BJ (cell line): ENCODE results near the gene WDR37. TPM values are rescaled to one million over a fixed set of nuclear protein-coding genes. Genes with fewer than 3 reads are reported as not detected.

Source experiments
- CTCF ChIA-PET: fragments of 350-600 bp; formaldehyde crosslinking; extraction: SDS; loops from one replicate; lab custom pipeline; 2021; ENCODE audit warnings: antibody characterized with exemption, inconsistent platforms; lab: Yijun Ruan, JAX
- POLR2A ChIA-PET: fragments of 300-600 bp; sonication (Branson Sonifier 250); formaldehyde crosslinking; extraction: SDS; loops from one replicate; lab custom pipeline; 2021; ENCODE audit warnings: antibody characterized with exemption; lab: Charles Lee
- DNase-seq: peaks from one replicate; pipeline ENCODE4 v3.0.0-alpha.2; 2011; ENCODE audit warnings: low read depth
- H3K27me3 ChIP-seq: 2 replicates; pipeline ENCODE4 v1.6.0; 2011; ENCODE audit warnings: low read length; ENCODE audit not compliant: control insufficient read depth, insufficient read depth
- H3K36me3 ChIP-seq: 2 replicates; pipeline ENCODE4 v1.5.1; 2011; ENCODE audit warnings: low read length; ENCODE audit not compliant: control insufficient read depth, insufficient read depth
- H3K4me3 ChIP-seq: 2 replicates; pipeline ENCODE4 v1.5.1; 2011; ENCODE audit warnings: low read depth, mild to moderate bottlenecking, control low read depth, low read length
- CTCF ChIP-seq: IDR thresholded peaks from 2 replicates; pipeline ENCODE4 v1.5.1; 2011; ENCODE audit warnings: low read depth, mild to moderate bottlenecking, control low read depth, inconsistent platforms, low read length, moderate library complexity; ENCODE audit not compliant: insufficient read depth
- polyA plus RNA-seq: library from polyadenylated mRNA; depleted of rRNA; stranded (reverse); fragments of >200 nt; gene quantifications from 2 replicates; pipeline ENCODE4 v1.2.3, GENCODE V29; 2011

The WDR37 gene
- polyA plus RNA-seq, 1 experiment, result 12.7 TPM

- no peak overlapping the region for H3K4me3 ChIP-seq
- TF ChIP-seq CTCF, result no peak
- DNase-seq, result no peak
- no peaks in the 10 kb centered on the region for H3K27me3 ChIP-seq
- ChIA-PET CTCF (interaction anchor here (2.0 kb wide), 1 partner anchor 19 kb away, joined by 4 read pairs; no protein-coding TSS in a partner anchor), POLR2A (no interaction called here)
- peaks cover 28% of the 10 kb centered on the region for H3K36me3 ChIP-seq
These were observed 34.5 kb downstream of the WDR37 start for GRCh38 chr10:1090696-1091095.

GRCh38 chr10:1093696-1094095, 37.5 kb downstream of the WDR37 start:
- Histone ChIP-seq H3K4me3 (no peak overlapping the region), H3K36me3 (peaks cover 30% of the 10 kb centered on the region), H3K27me3 (no peaks in the 10 kb centered on the region)
- CTCF ChIA-PET, result no interaction called here
- no peak for DNase-seq
- TF ChIP-seq CTCF, result no peak
- POLR2A ChIA-PET, result no interaction called here

GRCh38 chr10:1094112-1095057, 38.2 kb downstream of the WDR37 start:
- ChIA-PET CTCF (no interaction called here), POLR2A (no interaction called here)
- no peak overlapping the region for H3K4me3 ChIP-seq
- no peaks in the 10 kb centered on the region for H3K27me3 ChIP-seq
- peaks cover 28% of the 10 kb centered on the region for H3K36me3 ChIP-seq
- no peak for TF ChIP-seq CTCF
- DNase-seq, result no peak

GRCh38 chr10:1095498-1095897, 39.3 kb downstream of the WDR37 start:
- ChIA-PET CTCF (no interaction called here), POLR2A (no interaction called here)
- H3K36me3 ChIP-seq, result peaks cover 23% of the 10 kb centered on the region
- H3K27me3 ChIP-seq, result no peaks in the 10 kb centered on the region
- no peak overlapping the region for H3K4me3 ChIP-seq
- TF ChIP-seq CTCF, result no peak
- no peak for DNase-seq

- ChIA-PET CTCF (interaction anchor here (1.0 kb wide), 1 partner anchor 13 kb away, joined by 3 read pairs; no protein-coding TSS in a partner anchor), POLR2A (no interaction called here)
- Histone ChIP-seq H3K36me3 (peaks cover 22% of the 10 kb centered on the region), H3K27me3 (no peaks in the 10 kb centered on the region), H3K4me3 (no peak overlapping the region)
- no peak for TF ChIP-seq CTCF
- DNase-seq, result no peak
These were observed 40.2 kb downstream of the WDR37 start for GRCh38 chr10:1096287-1096889.
